Activated CD4-positive, alpha-beta memory T cell treated with anti-CD3 and anti-CD28 coated beads, Interleukin-2, amount 10 ng/mL, durations not matched to agents 7 days and 5 days (primary cell): ENCODE measurements around the gene DENND4C. TPM values are rescaled to one million over a fixed set of nuclear protein-coding genes. Genes with fewer than 3 reads are reported as not detected.
A peak's percentile ranks its signal among the peaks of the same experiment; 100 is the strongest.
"Not testable (repeated sequence)": the region's sequence is repeated elsewhere in the genome, so short reads cannot be mapped to it uniquely, and the experiment has no call there.

Experiments
- CTCF ChIA-PET: fragments of 350-600 bp; sonication (Branson Sonifier 250); formaldehyde crosslinking; loops from one replicate; lab custom pipeline; 2021; ENCODE audit warnings: antibody characterized with exemption, inconsistent platforms; lab: Charles Lee
- POLR2A ChIA-PET: fragments of 350-600 bp; sonication (Branson Sonifier 250); formaldehyde crosslinking; loops from one replicate; lab custom pipeline; 2021; ENCODE audit warnings: antibody characterized with exemption; lab: Charles Lee
- DNase-seq: peaks from one replicate; pipeline ENCODE4 v3.0.0-alpha.2; 2020
- H3K27ac Mint-ChIP-seq: one replicate; pipeline ENCODE4 v1.8.0; 2021; ENCODE audit warnings: mild to moderate bottlenecking, mixed read lengths
- H3K27me3 Mint-ChIP-seq: one replicate; pipeline ENCODE4 v1.8.0; 2021; ENCODE audit warnings: mixed read lengths
- H3K36me3 Mint-ChIP-seq: one replicate; pipeline ENCODE4 v1.8.0; 2021; ENCODE audit warnings: low read depth, mixed read lengths
- H3K4me1 Mint-ChIP-seq: one replicate; pipeline ENCODE4 v1.8.0; 2021; ENCODE audit warnings: mixed read lengths
- H3K4me3 Mint-ChIP-seq: one replicate; pipeline ENCODE4 v1.8.0; 2021; ENCODE audit warnings: mild to moderate bottlenecking, mixed read lengths
- H3K9me3 Mint-ChIP-seq: one replicate; pipeline ENCODE4 v1.8.0; 2021; ENCODE audit warnings: mixed read lengths
- total RNA-seq, 2 experiments: library from RNA; stranded (reverse); gene quantifications; one replicate each; pipeline ENCODE4 v1.2.3, GENCODE V29; 2021

DENND4C gene
- total RNA-seq, 2 experiments from 2014 or later, result 47.1 to 52.2 TPM

DNA sequence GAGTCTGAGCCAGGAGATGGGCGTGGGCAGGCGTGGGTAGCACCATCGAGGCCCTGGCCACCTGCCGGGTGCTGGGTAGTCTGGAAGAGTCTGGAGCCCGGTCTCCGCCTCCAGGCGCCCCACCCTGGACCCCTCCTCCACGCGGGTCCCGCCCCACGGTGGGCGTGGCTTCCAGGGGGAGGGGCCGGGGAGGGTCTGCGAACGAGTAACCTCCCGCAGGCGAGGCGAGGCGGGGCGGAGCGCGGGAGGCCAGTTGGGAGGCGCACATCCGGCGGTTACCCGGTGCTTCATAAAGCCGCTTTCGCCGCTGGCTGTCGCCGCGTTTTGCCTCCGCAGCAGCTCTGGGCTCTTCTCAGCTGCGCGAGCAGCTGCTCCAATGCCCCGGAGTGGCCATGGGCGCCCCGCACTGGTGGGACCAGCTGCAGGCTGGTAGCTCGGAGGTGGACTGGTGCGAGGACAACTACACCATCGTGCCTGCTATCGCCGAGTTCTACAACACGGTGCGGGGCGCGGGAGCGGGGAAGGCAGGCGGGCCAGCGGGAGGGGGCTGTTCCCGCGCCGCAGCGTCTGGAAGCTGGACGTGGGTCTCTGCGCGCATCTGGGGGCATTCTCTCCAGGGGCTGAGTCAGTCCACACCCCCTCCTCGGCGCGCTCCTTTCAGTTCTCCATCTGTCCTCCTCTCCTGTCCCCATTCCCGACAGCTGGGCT is 178.4 kb downstream of the DENND4C start, which contains the start of gene ACER2:
ACER2 (plus strand) TSS at position 317 of the 708 bp plus-strand sequence; CDS start at position 393, 76 bp downstream.
- POLR2A ChIA-PET, result interaction anchor here (1.0 to 3.0 kb wide), 4 partner anchors 29 to 360 kb away, joined by 3 to 16 read pairs (median 4); partner anchors contain the start of genes RPS6 and RRAGA
- Mint-ChIP-seq H3K27ac (peak within 1 kb of the TSS; percentile 67), H3K27me3 (peaks cover 8% of the 10 kb centered on the region), H3K9me3 (no peaks in the 10 kb centered on the region), H3K4me3 (peak within 1 kb of the TSS; percentile 92), H3K36me3 (peaks cover 2% of the 10 kb centered on the region), H3K4me1 (peaks cover 16% of the 10 kb centered on the region)
- CTCF ChIA-PET, result interaction anchor here (0.7 to 1.5 kb wide), 5 partner anchors 29 to 359 kb away, joined by 3 to 5 read pairs (median 4); partner anchors contain the start of genes RPS6 and RRAGA
- peak; percentile 95 for DNase-seq

DNA sequence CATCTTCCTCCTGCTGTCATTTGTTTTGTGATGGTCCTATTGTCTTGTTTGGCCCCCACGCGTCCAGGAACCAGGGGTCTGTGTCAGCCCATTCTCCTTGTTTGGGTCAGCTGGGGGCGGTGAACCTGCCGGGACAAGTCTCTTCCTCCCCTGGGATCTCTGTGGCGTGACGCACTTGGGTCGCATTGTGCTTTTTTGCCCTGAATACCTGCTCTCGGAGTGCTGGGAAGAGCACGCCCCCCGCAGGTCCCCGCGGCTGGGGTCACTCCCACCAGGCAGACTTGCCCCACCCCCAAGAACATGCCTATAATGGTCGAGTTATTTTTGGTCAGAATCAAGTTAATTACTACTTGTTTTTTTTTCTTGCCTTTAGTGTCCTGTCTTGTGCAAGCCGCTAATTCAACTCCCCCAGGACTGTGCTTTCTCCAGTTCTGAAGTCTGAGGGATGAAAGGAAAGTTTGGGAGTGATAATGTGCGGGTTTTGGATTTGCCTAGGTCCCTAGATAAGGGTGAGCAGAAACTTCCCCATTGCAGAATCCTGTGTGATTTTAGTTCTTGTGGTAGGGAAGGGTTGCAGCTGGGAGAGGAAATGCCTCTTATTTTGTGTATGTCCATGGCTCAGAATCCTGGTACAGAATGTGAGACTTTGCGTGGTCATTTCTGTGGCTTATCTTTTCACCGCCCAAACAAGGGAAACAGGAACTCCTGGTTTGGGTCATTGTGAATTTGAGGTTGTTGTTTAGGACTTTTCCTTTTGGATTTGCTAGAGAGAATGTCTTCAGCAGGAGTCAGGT is 179.1 kb downstream of the DENND4C start:
- POLR2A ChIA-PET, result interaction anchor here (1.0 to 3.0 kb wide), 4 partner anchors 30 to 360 kb away, joined by 3 to 16 read pairs (median 4); partner anchors contain the start of genes RPS6 and RRAGA
- DNase-seq, result peak; percentile 28

DNA sequence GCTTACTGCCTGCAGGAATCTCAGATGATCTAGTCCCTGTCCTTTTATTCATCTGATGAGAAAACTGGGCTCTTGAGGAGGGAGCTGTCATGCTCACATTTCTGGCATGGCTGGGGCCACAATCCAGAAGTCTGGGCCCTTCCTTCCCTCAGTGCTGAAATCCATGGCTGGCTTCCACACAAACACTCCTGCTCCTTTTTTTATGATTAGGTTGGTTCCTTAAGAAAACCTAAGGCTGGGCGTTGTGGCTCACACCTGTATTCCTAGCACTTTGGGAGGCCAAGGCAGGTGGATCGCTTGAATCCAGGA is 179.7 kb downstream of the DENND4C start:
- POLR2A ChIA-PET, result interaction anchor here (1.4 to 3.0 kb wide), 2 partner anchors 30 to 34 kb away, joined by 4 to 16 read pairs; partner anchors contain the start of gene RPS6
- Mint-ChIP-seq H3K9me3 (no peaks in the 10 kb centered on the region), H3K27ac (no peak overlapping the region), H3K4me1 (peaks cover 16% of the 10 kb centered on the region), H3K27me3 (peaks cover 8% of the 10 kb centered on the region), H3K36me3 (no peaks in the 10 kb centered on the region), H3K4me3 (peak overlapping the region; percentile 92)
- CTCF ChIA-PET, result no interaction called here
- DNase-seq, result no peak

More for the DNA sequence above, 179.1 kb downstream of the DENND4C start:
- peak overlapping the region; percentile 92 for H3K4me3 Mint-ChIP-seq
- peaks cover 16% of the 10 kb centered on the region for H3K4me1 Mint-ChIP-seq
- no peaks in the 10 kb centered on the region for H3K36me3 Mint-ChIP-seq
- H3K27me3 Mint-ChIP-seq, result peaks cover 8% of the 10 kb centered on the region
- peak overlapping the region; percentile 67 for H3K27ac Mint-ChIP-seq
- no peaks in the 10 kb centered on the region for H3K9me3 Mint-ChIP-seq
- CTCF ChIA-PET, result interaction anchor here (0.7 to 1.5 kb wide), 5 partner anchors 29 to 360 kb away, joined by 3 to 5 read pairs (median 4); partner anchors contain the start of genes RPS6 and RRAGA

DNA sequence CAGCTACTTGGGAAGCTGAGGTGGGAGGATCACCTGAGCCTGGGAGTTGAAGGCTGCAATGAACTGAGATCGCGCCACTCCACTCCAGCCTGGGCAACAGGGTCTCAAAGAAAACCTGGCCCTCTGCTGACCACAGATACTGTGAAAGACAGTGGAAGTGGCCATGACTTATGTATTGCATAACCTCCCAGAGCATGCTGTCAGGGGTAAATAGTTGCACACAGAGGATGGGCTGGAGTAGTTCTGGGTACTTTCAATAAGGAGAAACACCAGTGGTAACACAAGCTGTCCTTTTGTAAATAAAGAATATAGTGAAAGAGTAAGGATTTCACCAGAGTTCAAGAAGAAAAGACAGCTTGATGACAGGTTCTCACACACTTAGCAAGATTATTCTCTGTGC is 180.1 kb downstream of the DENND4C start:
- Mint-ChIP-seq H3K36me3 (no peaks in the 10 kb centered on the region), H3K27me3 (peaks cover 6% of the 10 kb centered on the region), H3K4me1 (peaks cover 16% of the 10 kb centered on the region), H3K9me3 (no peaks in the 10 kb centered on the region), H3K4me3 (no peak overlapping the region), H3K27ac (no peak overlapping the region)
- ChIA-PET CTCF (no interaction called here), POLR2A (interaction anchor here (3.0 kb wide), 1 partner anchor 31 kb away, joined by 16 read pairs; the partner anchor contains the start of gene RPS6)
- no peak for DNase-seq

DNA sequence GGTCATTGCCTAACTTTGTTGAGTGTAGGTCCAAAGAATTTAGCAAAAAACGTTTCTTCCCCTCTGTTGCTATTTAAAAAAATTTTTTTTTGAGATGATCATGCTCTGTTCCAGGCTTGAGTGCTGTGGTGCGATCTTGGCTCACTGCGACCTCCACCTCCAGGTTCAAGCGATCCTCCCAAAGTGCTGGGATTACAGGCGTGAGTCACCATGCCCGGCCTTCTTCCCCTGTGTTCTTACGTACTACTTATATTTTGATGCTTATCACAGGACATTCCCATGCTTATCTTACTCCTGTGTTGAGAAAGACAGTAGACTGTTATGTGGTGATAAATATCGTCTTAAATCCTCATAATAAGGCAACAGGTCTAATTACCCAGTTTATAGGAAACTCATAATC is 180.8 kb downstream of the DENND4C start:
- ChIA-PET CTCF (interaction anchor here (1.1 kb wide), 1 partner anchor 11 kb away, joined by 3 read pairs; no protein-coding TSS in a partner anchor), POLR2A (no interaction called here)
- Mint-ChIP-seq H3K4me1 (peaks cover 16% of the 10 kb centered on the region), H3K27me3 (peaks cover 3% of the 10 kb centered on the region), H3K27ac (no peak overlapping the region), H3K36me3 (no peaks in the 10 kb centered on the region), H3K4me3 (no peak overlapping the region), H3K9me3 (no peaks in the 10 kb centered on the region)
- no peak for DNase-seq

DNA sequence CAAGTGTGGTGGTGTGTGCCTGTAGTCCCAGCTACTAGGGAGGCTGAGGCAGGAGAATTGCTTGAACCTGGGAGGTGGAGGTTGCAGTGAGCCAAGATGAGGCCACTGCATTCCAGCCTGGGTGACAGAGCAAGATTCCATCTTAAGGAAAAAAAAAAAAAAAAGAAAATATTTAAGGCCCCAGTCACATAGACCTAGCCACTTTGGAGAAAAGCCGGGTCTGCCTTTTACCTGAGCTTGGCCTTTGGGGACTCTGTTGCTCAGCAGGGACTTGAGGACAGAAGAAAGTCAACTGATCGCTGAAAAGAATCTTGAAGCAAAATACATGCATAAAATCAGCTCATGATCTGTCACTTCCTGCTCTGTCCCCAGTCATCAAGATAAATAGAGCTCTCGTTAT is 183.0 kb downstream of the DENND4C start:
- CTCF ChIA-PET, result not testable (repeated sequence)

DNA sequence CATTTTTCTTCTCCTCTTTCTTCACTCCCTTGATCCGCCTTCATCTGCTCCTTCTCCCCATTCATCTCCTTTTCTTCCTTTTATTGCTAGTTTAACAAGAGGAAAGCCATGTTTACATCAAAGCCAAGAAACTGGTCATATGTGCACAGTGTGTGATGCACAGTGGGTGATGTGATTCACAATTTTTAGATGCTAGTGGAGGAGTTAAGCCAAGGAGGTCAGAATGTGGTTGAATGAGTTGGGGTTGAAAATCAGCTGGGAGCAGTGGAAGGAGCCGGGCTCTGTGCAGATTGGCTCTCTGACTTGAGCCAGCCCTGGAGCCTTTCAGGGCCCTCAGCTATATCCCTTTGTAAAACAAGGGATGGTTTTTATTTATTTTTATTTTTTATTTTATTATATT is 185.7 kb downstream of the DENND4C start:
- Mint-ChIP-seq H3K4me3 (no peak overlapping the region), H3K27ac (no peak overlapping the region), H3K4me1 (no peaks in the 10 kb centered on the region), H3K27me3 (no peaks in the 10 kb centered on the region), H3K9me3 (no peaks in the 10 kb centered on the region), H3K36me3 (no peaks in the 10 kb centered on the region)
- CTCF ChIA-PET, result no interaction called here
- POLR2A ChIA-PET, result no interaction called here
- no peak for DNase-seq

More for the DNA sequence above, 183.0 kb downstream of the DENND4C start:
- H3K27ac Mint-ChIP-seq, DNase-seq, POLR2A ChIA-PET, H3K36me3 Mint-ChIP-seq, H3K4me3 Mint-ChIP-seq, H3K27me3 Mint-ChIP-seq, H3K9me3 Mint-ChIP-seq: not testable (repeated sequence)
- peaks cover 11% of the 10 kb centered on the region for H3K4me1 Mint-ChIP-seq

DNA sequence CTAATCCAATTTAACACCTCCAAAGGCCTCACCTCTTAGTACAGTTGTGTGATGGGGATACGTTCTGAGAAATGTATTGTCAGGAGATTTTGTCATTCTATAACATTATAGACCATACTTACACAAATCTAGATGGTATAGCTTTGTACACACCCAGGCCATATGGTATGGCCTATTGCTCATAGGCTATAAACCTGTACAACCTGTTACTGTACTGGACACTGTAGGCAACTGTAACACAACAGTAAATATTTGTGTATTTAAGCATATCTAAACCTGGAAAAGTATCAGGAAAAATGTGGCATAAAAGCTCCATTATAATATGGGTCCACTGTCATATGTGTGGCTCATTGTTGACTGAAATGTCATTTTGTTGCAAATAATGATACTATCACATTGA is 190.4 kb downstream of the DENND4C start:
- CTCF ChIA-PET, result interaction anchor here (0.9 kb wide), 1 partner anchor 37 kb away, joined by 5 read pairs; no protein-coding TSS in a partner anchor

More for the DNA sequence above, 190.4 kb downstream of the DENND4C start:
- Mint-ChIP-seq H3K36me3 (peaks cover 2% of the 10 kb centered on the region), H3K27me3 (no peaks in the 10 kb centered on the region), H3K27ac (no peak overlapping the region), H3K4me1 (no peaks in the 10 kb centered on the region), H3K4me3 (no peak overlapping the region), H3K9me3 (no peaks in the 10 kb centered on the region)
- DNase-seq, result no peak
- POLR2A ChIA-PET, result interaction anchor here (1.7 kb wide), 1 partner anchor 41 kb away, joined by 5 read pairs; the partner anchor contains the start of gene RPS6

Other genes starting within 250 kb of the DENND4C start
- gene SAXO1, start 197.5 kb upstream of the DENND4C start, total RNA-seq, result not detected
- gene RRAGA, start 181.3 kb upstream of the DENND4C start, total RNA-seq, result 10 to 100 TPM; 50.2 to 51.1 TPM
- 10 to 100 TPM; 26.4 to 26.5 TPM for gene HAUS6, start 127.8 kb upstream of the DENND4C start, total RNA-seq
- 10 to 100 TPM; 86.7 to 88.8 TPM for gene PLIN2, start 103.2 kb upstream of the DENND4C start, total RNA-seq
- 1,000 to 10,000 TPM; 2,001 to 2,049 TPM for gene RPS6, start 149.5 kb downstream of the DENND4C start, total RNA-seq
- 1 to 10 TPM; 3.2 to 3.3 TPM for gene ACER2, start 178.3 kb downstream of the DENND4C start, total RNA-seq